ENCODE results near the gene ARL4C. TPM values are rescaled to one million over a fixed set of nuclear protein-coding genes. Genes with fewer than 3 reads are reported as not detected.
"Not testable (repeated sequence)": the region's sequence is repeated elsewhere in the genome, so short reads cannot be mapped to it uniquely, and the experiment has no call there.

ARL4C gene
- polyA plus RNA-seq, 12 donors = 3.3 to 22.3 (median 6.0) TPM; not detected in 1

DNA sequence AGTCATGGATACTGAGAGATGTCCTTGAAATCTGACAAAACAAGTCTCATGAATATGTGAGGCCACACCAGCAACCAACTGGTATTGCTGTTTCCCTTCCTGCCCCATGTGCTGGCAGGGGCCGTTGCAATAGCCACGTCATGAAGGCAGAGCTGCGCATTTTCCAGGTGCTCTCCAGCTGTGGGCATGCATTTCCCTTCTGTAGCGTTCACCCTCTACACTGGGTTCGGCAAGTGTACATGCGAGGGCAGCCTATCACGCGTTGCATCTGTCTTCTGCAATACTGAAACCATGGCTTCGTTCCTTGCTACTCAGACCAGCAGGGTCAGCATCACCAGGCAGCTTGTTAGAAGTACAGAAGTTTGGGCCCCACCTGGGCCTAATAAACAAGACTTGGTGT lies 17.4 kb downstream of the ARL4C start:
- DNase-seq = no peak

GRCh38 chr2:234478121-234478858 lies 18.6 kb downstream of the ARL4C start:
- DNase-seq = no peak

DNA sequence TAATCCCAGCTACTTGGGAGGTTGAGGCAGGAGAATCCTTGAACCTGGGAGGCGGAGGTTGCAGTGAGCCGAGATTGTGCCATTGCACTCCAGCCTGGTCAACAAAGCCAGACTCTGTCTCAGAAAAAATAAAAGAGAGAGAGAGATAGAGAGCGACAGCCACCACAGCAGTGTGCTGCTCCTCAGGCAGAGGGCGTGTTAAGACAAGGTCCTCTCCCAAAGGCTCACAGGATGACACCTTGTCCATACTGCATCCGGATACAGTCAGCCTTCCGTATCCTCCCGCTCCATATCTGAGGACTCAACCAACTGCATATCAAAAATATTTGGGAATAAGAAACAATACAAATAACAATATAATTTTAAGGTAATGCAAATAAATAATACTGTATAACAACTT lies 20.1 kb downstream of the ARL4C start:
- DNase-seq = no peak

DNA sequence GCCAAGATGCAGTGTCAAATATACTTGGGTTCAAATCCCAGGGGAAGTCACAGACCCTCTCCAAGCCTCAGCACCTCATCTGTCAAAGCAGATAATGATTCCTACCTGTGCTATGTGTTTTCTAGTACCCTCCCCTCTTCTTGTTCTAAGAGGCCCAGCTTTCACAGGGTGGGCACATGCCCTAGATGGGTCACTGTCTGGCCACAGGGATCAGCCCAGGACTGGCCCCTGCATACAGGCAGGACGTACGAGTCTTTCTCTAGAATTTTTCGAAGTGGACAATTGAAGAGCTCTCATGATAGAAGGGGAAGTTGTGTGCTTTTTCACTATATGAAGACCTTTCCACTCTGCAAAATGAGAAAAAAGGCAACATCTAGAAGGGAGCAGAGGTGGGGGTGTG lies 22.2 kb downstream of the ARL4C start:
- DNase-seq = no peak

DNA sequence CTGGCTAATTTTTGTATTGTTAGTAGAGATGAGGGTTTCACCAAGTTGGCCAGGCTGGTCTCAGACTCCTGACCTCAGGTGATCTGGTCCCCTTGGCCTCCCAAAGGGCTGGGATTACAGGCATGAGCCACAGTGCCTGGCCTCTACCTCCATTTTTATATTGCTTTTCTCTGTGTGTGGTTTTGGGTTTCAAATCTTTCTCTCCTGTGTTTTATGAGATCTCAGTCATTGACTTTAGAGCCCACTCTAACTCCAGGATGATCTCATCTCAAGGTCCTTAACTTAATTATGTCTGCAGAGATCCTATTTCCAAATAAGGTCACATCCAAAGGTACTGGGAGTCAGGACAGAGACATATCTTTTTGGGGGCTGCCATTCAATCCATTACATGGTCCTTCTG lies 24.7 kb downstream of the ARL4C start:
- no peak for DNase-seq

GRCh38 chr2:234469972-234470371 lies 26.9 kb downstream of the ARL4C start:
- DNase-seq = no peak

- DNase-seq = no peak
Observed at GRCh38 chr2:234469251-234469845, 27.5 kb downstream of the ARL4C start.

DNA sequence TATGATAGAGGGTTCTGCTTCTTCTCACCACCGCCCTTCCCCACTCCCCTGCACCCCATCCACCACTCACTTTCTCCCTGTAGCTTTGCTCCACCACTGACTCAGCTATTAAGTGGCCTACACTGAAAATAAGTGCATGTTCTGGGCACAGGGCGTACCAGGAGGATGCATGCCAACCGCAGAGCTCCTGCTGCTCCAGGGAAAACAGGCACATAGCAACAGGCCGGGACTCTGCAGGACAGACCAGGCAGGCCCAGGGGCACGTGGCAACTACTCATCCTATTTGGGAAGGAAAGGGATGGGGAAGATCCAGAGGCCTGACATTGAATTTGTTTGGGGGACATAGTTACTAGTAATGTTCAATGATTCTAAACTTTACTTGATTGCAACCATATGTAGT lies 28.4 kb downstream of the ARL4C start:
- DNase-seq = no peak

DNA sequence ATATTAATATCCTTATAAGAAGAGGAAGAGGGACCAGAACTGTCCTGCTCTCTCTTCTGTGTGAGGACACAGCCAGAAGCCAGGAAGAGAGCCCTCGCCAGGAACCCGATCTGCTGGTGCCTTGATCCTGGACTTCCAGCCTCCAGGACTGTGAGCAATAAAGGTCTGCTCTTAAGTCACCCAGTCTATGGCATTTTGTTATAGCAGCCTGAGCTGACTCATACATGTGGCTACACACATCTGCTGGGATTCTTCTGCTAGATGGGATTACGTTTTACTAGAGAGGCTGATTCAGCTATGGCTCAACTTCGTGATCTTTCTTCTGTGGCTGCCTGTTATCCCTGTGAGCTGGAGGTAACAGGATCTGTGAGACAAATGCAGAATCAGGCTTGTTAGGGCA lies 29.6 kb downstream of the ARL4C start:
- no peak for DNase-seq

- no peak for DNase-seq
Observed at GRCh38 chr2:234464291-234464645, 32.6 kb downstream of the ARL4C start.

DNA sequence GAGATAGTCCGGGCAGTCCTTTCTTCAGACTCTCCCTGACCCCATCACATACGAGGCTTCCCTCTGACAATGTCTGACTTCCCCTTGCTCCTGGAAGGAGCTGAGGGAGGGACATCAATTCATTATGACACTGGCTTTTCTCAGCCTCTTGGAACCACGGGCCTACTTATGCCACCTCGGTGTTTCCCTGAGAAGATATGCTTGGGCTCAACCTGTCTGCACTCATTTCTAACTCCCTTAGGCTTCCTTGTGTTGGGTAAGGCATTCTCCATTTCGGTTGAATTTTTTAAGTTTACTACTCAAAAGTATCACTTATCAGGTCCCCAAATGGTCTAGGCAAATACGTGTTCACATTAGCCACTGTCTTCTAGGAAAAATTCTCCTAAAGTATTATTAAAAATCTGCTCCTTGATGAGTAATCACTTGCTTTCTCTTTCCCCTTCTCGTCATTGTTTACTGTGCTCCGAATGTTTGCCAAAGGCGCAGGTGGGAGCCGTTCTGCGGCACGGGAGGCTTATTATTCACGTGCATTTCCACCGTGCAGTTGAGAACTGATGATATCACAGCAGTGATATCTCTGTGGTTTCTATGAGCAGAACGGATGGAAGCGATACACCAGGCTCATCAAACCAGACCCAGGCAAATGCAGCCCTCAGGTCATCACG lies 33.1 kb downstream of the ARL4C start:
- DNase-seq = no peak

- no peak for DNase-seq
Observed at GRCh38 chr2:234462218-234462992, 34.5 kb downstream of the ARL4C start.

GRCh38 chr2:234459401-234460009 lies 37.4 kb downstream of the ARL4C start:
- DNase-seq = no peak

DNA sequence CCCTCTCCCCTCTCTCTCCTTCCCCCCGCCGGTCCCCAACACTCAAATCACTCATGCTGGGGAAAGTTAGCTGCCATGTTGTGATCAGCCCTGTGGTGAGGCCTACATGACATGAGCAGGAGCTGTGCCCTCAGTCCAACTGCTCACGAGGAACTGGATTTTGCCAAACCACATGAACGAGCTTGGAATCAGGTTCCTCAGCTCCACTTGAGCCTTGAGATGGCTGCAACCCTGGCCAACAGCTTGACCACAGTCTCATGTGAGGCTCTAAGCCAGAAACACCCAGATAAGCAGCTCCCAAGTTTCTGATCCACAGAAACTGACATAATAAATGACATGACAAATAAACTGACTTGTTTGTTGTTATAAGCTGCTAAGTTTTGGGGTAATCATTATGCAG lies 38.4 kb downstream of the ARL4C start:
- no peak for DNase-seq

- no peak for DNase-seq
Observed at GRCh38 chr2:234457421-234457820, 39.5 kb downstream of the ARL4C start.

- DNase-seq = not testable (repeated sequence)
Observed at GRCh38 chr2:234455246-234455645, 41.6 kb downstream of the ARL4C start.

- no peak for DNase-seq
Observed at GRCh38 chr2:234454433-234454832, 42.4 kb downstream of the ARL4C start.

GRCh38 chr2:234453216-234453615 lies 43.7 kb downstream of the ARL4C start:
- no peak for DNase-seq

DNA sequence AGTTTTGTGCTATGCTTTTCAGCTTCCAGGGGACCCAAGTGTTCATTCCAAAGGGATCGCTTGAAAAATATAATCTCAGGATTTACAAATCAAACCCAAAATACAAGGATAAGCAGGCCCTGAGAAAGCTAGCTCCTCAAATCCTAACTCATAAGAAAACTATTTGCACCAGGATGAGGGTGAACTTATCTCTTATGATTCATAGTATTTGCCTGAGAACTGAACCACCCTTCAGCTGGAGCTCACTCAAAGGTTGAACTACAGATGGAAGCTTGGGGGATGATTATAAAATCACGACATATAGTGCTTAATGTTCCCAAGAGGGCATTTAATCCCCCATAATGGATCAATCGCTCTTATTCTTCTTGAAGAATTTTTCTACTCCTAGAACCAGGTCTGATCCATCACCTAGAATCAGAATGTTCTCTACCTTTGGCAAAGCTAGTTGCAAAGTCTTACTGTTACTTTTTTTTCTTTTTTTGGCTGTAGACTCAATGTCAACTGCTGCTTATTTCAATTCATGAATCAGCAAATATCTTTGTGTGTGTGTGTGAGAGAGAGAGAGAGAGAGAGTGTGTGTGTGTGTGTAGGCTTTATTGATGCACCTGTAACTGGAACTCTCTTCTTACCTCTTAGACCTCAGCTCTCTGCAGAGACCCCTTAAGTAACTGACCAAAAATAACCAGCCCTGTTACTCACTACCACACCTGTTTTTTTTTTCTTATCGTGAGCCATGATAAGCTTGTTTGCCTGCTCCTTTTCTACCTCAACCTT lies 44.8 kb downstream of the ARL4C start:
- no peak for DNase-seq

DNA sequence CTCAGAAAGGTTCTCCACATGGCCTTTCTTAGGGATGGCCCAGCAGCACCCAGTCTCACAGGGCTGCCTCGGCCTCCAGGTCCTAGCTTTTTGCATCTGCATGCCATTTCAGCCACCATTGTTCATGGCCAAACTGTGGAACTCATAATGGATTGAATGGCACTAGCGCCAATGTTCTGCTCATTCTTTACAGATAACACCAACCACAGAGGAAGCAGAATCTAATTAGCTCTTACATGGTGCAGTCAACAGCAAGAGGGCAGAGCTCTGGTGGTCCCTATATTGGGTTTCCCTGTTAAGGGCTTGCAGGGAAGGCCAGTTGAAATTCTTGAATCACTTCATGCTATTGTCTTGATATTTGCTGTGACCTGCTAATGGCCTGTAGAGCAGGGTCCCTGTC lies 45.6 kb downstream of the ARL4C start:
- DNase-seq = no peak

DNA sequence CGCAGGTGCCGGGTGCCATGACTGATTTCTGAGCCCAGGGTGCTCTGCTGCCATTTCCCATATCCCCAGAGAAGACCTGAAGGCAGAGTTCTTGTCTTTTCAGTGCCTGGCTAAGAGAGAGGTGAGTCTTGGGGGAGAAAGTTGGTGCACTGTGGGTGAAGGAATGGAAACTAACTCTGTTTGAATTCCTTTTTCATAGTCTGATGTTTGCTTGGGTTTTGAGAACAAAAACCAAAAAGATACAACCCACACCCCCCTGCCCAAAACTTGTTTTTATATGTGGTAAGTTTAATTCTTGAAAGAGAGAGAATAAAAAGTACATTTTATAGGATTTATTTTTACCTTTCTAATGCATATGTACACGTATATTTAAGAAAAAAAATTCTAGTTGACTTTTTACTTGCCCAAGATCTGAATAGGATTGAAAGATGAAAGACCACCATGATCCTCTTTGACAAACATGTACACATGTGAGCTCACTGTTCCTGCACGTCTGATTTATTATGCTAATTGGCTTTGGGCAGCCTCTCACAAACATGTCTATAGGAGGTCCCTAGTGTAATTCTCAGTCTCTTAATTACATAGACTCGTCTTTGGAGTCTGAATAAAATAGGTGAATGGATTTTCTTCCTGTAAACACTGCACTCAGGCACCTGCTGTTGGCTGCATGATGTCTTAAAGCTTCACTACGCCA lies 46.3 kb downstream of the ARL4C start:
- no peak for DNase-seq
